ENCODE measurements around the gene ZNF536.

DNA sequence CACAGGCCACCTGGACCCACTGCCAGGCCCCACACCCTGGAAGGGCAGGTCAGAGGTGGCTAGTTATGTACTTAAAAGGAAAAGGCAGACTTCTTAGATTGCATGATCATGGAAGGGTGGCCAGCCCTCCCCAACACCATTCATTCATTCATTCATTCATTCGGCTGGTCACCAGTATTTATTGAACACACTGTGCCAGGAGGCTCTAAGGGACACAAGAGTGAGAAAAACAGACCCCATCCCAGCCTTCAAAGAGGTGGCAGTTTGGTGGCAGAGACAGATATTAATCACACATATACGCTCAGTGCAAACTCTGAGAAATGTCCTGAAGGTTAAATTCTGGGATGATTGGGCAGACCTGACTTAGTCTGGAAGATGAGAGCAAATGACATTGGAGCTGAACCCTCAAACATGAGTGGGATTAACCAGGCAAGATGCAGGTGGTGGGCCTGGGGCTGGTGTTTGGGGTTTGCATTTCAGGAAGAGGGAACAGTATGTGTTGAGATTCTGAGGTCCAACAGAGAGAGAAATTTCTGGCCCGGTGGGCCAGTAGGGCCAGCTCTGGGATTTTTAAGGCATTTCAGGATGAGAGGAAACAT, 147.5 kb downstream of the ZNF536 start:
- TF ChIP-seq CTCF (IDR thresholded peaks at IDR 0.05) (no peak), POLR2AphosphoS5 (IDR thresholded peaks at IDR 0.05) (no peak), EP300 (IDR thresholded peaks at IDR 0.05) (no peak), POLR2A (IDR thresholded peaks at IDR 0.05) (no peak)
